ENCODE data around the gene TFDP2.
"Not testable (repeated sequence)": the region's sequence is repeated elsewhere in the genome, so short reads cannot be mapped to it uniquely, and the experiment has no call there.

Gene TFDP2

DNA sequence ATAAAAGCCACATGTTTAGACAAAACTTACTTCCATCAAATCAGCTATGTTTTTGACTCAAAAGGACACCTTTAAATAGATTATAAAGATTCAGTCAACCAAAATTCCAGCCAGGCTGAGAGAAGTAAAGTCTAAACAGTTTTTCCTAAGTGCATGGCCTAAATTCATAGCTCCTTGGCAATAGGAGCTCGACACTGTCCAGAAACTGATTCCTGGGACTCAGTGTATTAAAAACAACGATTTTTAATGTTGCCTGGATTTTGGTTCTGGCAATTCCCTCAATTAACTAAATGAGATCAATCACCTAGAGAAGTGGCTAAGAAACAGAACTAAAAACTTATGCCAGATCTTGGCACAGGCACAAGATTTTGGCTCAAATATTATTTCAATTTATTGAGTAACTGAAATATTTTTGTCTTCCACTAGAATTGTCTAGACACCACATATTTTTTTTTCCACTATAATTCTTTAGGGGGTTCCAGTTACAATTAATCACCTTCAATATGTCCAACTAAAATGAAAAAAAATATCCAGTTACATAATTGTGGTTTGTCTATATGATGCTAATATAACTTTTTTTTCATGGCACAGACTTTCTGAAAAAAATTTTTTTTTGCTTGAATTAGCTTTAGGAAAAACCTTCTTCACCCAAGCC lies 135.9 kb downstream of the TFDP2 start:
- DNase-seq: no peak

- DNase-seq: no peak
Observed at GRCh38 chr3:142009029-142009428, 140.3 kb downstream of the TFDP2 start.

- no peak for DNase-seq
Observed at GRCh38 chr3:142007710-142008399, 141.5 kb downstream of the TFDP2 start.

DNA sequence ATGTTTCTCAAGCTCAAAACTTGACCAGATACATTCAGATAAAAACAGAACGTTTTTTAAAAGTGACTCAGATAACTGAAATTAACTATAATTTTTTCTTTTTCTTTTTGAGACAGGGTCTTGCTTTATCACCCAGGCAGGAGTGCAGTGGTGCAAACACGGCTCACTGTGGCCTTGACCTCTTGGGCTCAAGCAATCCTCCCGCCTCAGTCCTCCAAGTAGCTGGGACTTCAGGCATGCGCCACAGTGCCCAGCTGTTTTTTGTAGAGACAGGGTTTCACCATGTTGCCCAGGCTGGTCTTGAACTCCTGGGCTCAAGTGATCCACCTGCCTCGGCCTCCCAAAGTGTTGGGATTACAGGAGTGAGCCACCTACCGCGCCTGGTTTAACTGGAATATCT lies 144.4 kb downstream of the TFDP2 start:
- not testable (repeated sequence) for DNase-seq

- no peak for DNase-seq
Observed at GRCh38 chr3:142004025-142004424, 145.3 kb downstream of the TFDP2 start.

GRCh38 chr3:142003291-142003690 lies 146.1 kb downstream of the TFDP2 start:
- no peak for DNase-seq

GRCh38 chr3:142000325-142000870 lies 148.9 kb downstream of the TFDP2 start:
- DNase-seq: no peak

DNA sequence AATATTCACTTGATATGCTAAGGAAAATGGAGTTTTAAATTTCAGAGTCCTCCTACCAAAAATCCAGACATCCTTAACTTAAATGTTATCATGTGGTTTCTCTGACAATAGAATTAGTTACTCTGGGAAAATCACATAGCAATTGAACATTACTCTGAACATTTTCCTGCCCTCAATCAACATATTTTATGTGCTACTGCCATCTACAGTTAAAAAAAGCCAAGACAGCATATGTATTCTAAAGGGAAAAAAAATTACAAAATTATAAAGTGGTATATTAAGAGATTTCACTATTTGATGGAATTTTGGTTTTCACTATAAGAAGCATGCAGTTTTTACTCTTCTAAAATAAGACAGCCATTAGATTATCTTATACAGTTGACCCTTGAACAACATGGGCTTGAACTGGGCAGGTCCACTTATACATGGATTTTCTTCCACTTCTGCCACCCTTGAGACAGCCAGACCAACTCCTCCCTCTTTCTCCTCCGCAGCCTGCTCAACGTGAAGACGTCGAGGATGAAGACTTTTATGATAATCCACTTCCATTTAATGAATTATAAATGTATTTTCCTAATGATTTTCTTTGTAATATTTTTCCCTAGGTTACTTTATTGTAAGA lies 150.6 kb downstream of the TFDP2 start:
- DNase-seq: no peak

DNA sequence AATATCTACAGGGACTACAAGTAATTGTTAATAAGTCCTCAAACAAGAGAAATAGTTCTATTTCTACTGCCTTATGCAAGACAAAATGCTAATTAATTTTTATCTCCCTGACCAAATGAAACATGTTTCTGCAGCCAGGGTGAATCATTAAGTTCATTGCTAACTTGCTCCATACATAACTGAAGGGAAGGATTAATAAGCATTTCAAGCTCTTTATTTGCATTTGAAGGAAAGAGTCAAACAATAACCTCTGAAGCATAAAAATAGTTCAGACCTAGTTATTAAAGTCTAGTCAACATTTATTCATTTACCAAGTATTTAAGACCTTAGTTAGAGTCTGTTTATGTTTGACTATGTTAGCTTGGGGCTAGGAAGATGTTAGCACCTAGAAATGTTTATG lies 152.9 kb downstream of the TFDP2 start:
- no peak for DNase-seq

- no peak for DNase-seq
Observed at GRCh38 chr3:141994856-141995255, 154.5 kb downstream of the TFDP2 start.

- no peak for DNase-seq
Observed at GRCh38 chr3:141992512-141992911, 156.8 kb downstream of the TFDP2 start.

GRCh38 chr3:141986548-141987107 lies 162.7 kb downstream of the TFDP2 start:
- no peak for DNase-seq

GRCh38 chr3:141981084-141981483 lies 168.3 kb downstream of the TFDP2 start:
- DNase-seq: no peak

DNA sequence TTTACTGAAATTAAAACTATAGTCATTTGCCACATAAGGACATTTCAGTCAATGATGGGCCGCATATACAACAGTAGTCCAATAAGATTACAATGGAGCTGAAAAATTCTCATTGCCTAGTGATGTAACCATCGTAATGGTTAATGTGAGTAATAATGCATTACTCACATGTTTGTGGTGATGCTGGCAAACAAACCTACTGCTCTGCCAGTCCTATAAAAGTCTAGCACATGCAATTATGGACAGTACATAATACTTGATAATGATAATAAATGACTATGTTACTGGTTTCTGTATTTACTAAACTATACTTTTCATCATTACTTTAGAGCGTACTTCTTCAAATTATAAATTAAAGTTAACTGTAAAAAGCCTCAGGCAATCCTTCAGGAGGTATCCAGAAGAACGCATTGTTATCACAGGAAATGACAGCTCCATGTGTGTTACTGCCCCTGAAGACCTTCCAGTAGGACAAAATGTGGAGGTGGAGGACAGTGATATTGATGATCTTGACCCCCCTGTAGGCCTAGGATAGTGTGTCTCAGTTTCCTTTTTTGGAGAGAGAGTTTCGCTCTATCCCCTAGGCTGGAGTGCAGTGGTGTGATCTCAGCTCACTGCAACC lies 170.2 kb downstream of the TFDP2 start:
- no peak for DNase-seq

DNA sequence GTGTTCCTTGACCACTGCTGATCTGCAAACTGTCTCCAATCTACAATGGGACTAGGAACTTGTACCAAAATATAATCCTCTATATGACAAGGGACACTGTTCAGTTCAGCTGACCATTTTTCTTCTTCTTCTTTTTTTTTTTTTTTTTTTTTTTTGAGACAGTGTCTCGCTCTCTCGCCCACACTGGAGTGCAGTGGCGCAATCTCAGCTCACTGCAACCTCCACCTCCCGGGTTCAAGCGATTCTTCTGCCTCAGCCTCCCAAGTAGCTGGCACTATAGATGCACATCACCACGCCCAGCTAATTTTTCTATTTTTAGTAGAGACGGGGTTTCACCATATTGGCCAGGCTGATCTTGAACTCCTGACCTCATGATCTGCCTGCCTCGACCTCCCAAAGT lies 174.6 kb downstream of the TFDP2 start:
- not testable (repeated sequence) for DNase-seq

- DNase-seq: no peak
Observed at GRCh38 chr3:141972399-141972798, 176.9 kb downstream of the TFDP2 start.

- no peak for DNase-seq
Observed at GRCh38 chr3:141971571-141971970, 177.8 kb downstream of the TFDP2 start.

DNA sequence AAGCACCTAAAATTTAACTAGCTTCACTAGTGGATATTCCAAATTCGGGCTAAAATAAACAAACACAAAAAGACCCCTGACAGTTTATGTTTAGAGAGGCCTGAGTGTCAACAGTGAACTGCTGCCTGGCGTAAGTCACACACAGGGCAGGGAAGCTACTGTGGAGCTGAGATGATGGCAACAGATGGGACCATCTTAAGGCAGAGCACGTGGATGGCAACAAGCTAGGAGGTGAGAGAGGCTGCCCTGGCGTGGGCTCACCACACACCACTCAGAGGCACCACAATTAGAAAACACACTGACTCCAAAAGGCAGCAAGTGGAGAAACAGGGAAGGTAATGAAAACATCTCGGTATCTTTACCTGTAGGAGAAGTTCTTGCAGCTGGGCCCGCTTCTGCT lies 179.6 kb downstream of the TFDP2 start:
- no peak for DNase-seq

GRCh38 chr3:141965471-141965870 lies 183.9 kb downstream of the TFDP2 start:
- no peak for DNase-seq

GRCh38 chr3:141963301-141963700 lies 186.0 kb downstream of the TFDP2 start:
- no peak for DNase-seq

DNA sequence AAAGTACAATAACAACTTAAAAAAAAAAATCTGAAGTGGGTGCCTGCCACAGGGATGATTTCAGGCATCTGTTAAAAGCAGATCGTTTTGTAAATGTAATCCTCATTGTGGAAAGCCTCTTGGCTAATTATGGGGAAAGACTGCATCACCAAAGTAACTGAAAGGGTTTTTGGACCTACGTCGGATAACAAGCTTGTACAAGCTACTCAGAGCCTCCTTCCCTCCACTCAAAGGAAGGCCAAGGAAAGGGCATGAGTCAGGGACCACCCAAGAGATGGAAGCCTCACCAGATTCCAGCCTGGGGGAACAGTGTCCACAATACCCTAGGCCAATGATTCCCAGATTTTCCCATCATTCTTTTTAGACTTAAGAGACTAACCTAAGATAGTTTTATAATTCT lies 188.6 kb downstream of the TFDP2 start:
- DNase-seq: no peak

DNA sequence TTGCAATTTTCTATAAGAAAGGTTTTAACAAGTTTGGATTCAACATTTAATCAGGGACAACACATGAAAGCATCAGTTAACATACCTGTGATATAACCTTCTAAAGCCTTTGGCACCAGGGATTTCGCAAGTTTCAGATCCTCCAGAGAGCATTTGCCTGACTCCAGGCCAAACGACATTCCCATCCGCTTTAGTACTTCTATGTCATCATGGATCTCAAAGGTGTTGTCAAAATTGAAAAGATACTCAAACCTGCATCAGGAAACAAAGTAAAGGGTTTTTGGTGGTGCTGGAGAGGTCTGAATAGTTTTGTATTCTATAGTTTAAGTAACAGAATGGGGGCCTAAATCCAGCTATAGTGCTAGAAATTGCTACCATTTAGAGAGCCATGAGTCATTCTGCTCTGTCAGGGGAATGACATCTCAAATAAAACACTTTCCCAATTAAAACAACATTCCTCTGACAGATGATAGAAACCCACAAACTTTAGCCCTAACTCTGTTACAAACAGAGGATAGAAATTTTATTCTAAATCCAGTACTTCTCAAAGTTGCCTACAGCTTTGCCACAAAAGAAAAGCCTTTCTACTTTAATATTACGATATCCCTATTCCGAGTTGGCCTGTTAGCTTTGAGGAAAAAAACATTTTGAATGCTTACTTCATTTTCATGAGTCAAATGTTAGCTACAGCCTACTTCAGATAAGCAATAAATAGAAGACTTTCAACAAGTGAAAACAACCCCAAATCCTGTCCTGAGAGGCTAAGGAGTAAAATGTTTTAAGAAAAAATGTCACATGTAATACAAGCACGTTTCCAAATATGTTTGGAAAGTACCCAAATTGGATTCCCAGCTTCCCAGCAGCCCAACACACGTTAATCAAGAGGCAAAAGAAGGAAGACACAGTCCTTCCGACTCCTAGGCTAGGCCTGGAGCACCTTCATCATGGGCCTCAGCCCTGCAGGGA lies 189.5 kb downstream of the TFDP2 start:
- no peak for DNase-seq
